ENCODE results near the gene ACTRT2.

The ACTRT2 gene

GRCh38 chr1:3003039-3003940, 18.0 kb upstream of the ACTRT2 start:
- Histone ChIP-seq H3K4me1 (ENCODE audit: control insufficient read depth, insufficient read depth, low read length, poor library complexity, severe bottlenecking) (no peaks in the 10 kb centered on the region), H3K27ac (ENCODE audit: insufficient read depth, low read length, poor library complexity, severe bottlenecking) (no peak overlapping the region), H3K27me3 (replicated peaks; ENCODE audit: control insufficient read depth, insufficient read depth, low read length, poor library complexity, severe bottlenecking) (no peaks in the 10 kb centered on the region), H3K36me3 (ENCODE audit: control insufficient read depth, insufficient read depth, low read length) (no peaks in the 10 kb centered on the region), H3K4me3 (ENCODE audit: insufficient read depth, low read depth, low read length, poor library complexity, severe bottlenecking) (no peak overlapping the region), H3K9me3 (ENCODE audit: control insufficient read depth, low read length) (no peaks in the 10 kb centered on the region)
- DNase-seq = no peak

- Histone ChIP-seq H3K9me3 (ENCODE audit: control insufficient read depth, low read length) (no peaks in the 10 kb centered on the region), H3K27me3 (replicated peaks; ENCODE audit: control insufficient read depth, insufficient read depth, low read length, poor library complexity, severe bottlenecking) (no peaks in the 10 kb centered on the region), H3K27ac (ENCODE audit: insufficient read depth, low read length, poor library complexity, severe bottlenecking) (no peak overlapping the region), H3K36me3 (ENCODE audit: control insufficient read depth, insufficient read depth, low read length) (no peaks in the 10 kb centered on the region), H3K4me3 (ENCODE audit: insufficient read depth, low read depth, low read length, poor library complexity, severe bottlenecking) (no peak overlapping the region), H3K4me1 (ENCODE audit: control insufficient read depth, insufficient read depth, low read length, poor library complexity, severe bottlenecking) (no peaks in the 10 kb centered on the region)
- no peak for DNase-seq
Measured at GRCh38 chr1:3003941-3004270, 17.4 kb upstream of the ACTRT2 start.

- Histone ChIP-seq H3K4me3 (ENCODE audit: insufficient read depth, low read depth, low read length, poor library complexity, severe bottlenecking) (no peak overlapping the region), H3K36me3 (ENCODE audit: control insufficient read depth, insufficient read depth, low read length) (no peaks in the 10 kb centered on the region), H3K4me1 (ENCODE audit: control insufficient read depth, insufficient read depth, low read length, poor library complexity, severe bottlenecking) (no peaks in the 10 kb centered on the region), H3K9me3 (ENCODE audit: control insufficient read depth, low read length) (no peaks in the 10 kb centered on the region), H3K27me3 (replicated peaks; ENCODE audit: control insufficient read depth, insufficient read depth, low read length, poor library complexity, severe bottlenecking) (no peaks in the 10 kb centered on the region), H3K27ac (ENCODE audit: insufficient read depth, low read length, poor library complexity, severe bottlenecking) (no peak overlapping the region)
- no peak for DNase-seq
Measured at GRCh38 chr1:3004285-3005205, 16.7 kb upstream of the ACTRT2 start.

GRCh38 chr1:3005771-3006170, 15.5 kb upstream of the ACTRT2 start:
- Histone ChIP-seq H3K4me3 (ENCODE audit: insufficient read depth, low read depth, low read length, poor library complexity, severe bottlenecking) (no peak overlapping the region), H3K27ac (ENCODE audit: insufficient read depth, low read length, poor library complexity, severe bottlenecking) (no peak overlapping the region), H3K4me1 (ENCODE audit: control insufficient read depth, insufficient read depth, low read length, poor library complexity, severe bottlenecking) (no peaks in the 10 kb centered on the region), H3K27me3 (replicated peaks; ENCODE audit: control insufficient read depth, insufficient read depth, low read length, poor library complexity, severe bottlenecking) (no peaks in the 10 kb centered on the region), H3K9me3 (ENCODE audit: control insufficient read depth, low read length) (no peaks in the 10 kb centered on the region), H3K36me3 (ENCODE audit: control insufficient read depth, insufficient read depth, low read length) (no peaks in the 10 kb centered on the region)
- no peak for DNase-seq

- peaks cover under 1% of the 10 kb centered on the region for H3K4me1 ChIP-seq (ENCODE audit: control insufficient read depth, insufficient read depth, low read length, poor library complexity, severe bottlenecking)
- no peak overlapping the region for H3K4me3 ChIP-seq (ENCODE audit: insufficient read depth, low read depth, low read length, poor library complexity, severe bottlenecking)
- H3K9me3 ChIP-seq (ENCODE audit: control insufficient read depth, low read length) = no peaks in the 10 kb centered on the region
- H3K36me3 ChIP-seq (ENCODE audit: control insufficient read depth, insufficient read depth, low read length) = no peaks in the 10 kb centered on the region
- H3K27ac ChIP-seq (ENCODE audit: insufficient read depth, low read length, poor library complexity, severe bottlenecking) = no peak overlapping the region
- no peak for DNase-seq
- no peaks in the 10 kb centered on the region for H3K27me3 ChIP-seq (replicated peaks; ENCODE audit: control insufficient read depth, insufficient read depth, low read length, poor library complexity, severe bottlenecking)
Measured at GRCh38 chr1:3007298-3008147, 13.7 kb upstream of the ACTRT2 start.

GRCh38 chr1:3009021-3009420, 12.2 kb upstream of the ACTRT2 start:
- Histone ChIP-seq H3K4me1 (ENCODE audit: control insufficient read depth, insufficient read depth, low read length, poor library complexity, severe bottlenecking) (peaks cover 2% of the 10 kb centered on the region), H3K36me3 (ENCODE audit: control insufficient read depth, insufficient read depth, low read length) (no peaks in the 10 kb centered on the region), H3K27ac (ENCODE audit: insufficient read depth, low read length, poor library complexity, severe bottlenecking) (no peak overlapping the region), H3K27me3 (replicated peaks; ENCODE audit: control insufficient read depth, insufficient read depth, low read length, poor library complexity, severe bottlenecking) (no peaks in the 10 kb centered on the region), H3K9me3 (ENCODE audit: control insufficient read depth, low read length) (no peaks in the 10 kb centered on the region), H3K4me3 (ENCODE audit: insufficient read depth, low read depth, low read length, poor library complexity, severe bottlenecking) (no peak overlapping the region)
- no peak for DNase-seq

- no peaks in the 10 kb centered on the region for H3K9me3 ChIP-seq (ENCODE audit: control insufficient read depth, low read length)
- H3K36me3 ChIP-seq (ENCODE audit: control insufficient read depth, insufficient read depth, low read length) = no peaks in the 10 kb centered on the region
- no peak for DNase-seq
- H3K27ac ChIP-seq (ENCODE audit: insufficient read depth, low read length, poor library complexity, severe bottlenecking) = no peak overlapping the region
- no peaks in the 10 kb centered on the region for H3K27me3 ChIP-seq (replicated peaks; ENCODE audit: control insufficient read depth, insufficient read depth, low read length, poor library complexity, severe bottlenecking)
- H3K4me3 ChIP-seq (ENCODE audit: insufficient read depth, low read depth, low read length, poor library complexity, severe bottlenecking) = no peak overlapping the region
- H3K4me1 ChIP-seq (ENCODE audit: control insufficient read depth, insufficient read depth, low read length, poor library complexity, severe bottlenecking) = peaks cover 2% of the 10 kb centered on the region
Measured at GRCh38 chr1:3009556-3009955, 11.7 kb upstream of the ACTRT2 start.

- Histone ChIP-seq H3K36me3 (ENCODE audit: control insufficient read depth, insufficient read depth, low read length) (no peaks in the 10 kb centered on the region), H3K9me3 (ENCODE audit: control insufficient read depth, low read length) (no peaks in the 10 kb centered on the region), H3K27ac (ENCODE audit: insufficient read depth, low read length, poor library complexity, severe bottlenecking) (no peak overlapping the region), H3K4me3 (ENCODE audit: insufficient read depth, low read depth, low read length, poor library complexity, severe bottlenecking) (no peak overlapping the region), H3K4me1 (ENCODE audit: control insufficient read depth, insufficient read depth, low read length, poor library complexity, severe bottlenecking) (peaks cover 2% of the 10 kb centered on the region), H3K27me3 (replicated peaks; ENCODE audit: control insufficient read depth, insufficient read depth, low read length, poor library complexity, severe bottlenecking) (no peaks in the 10 kb centered on the region)
- DNase-seq = no peak
Measured at GRCh38 chr1:3011127-3011526, 10.1 kb upstream of the ACTRT2 start.

GRCh38 chr1:3011631-3012455, 9.4 kb upstream of the ACTRT2 start:
- Histone ChIP-seq H3K27me3 (replicated peaks; ENCODE audit: control insufficient read depth, insufficient read depth, low read length, poor library complexity, severe bottlenecking) (no peaks in the 10 kb centered on the region), H3K9me3 (ENCODE audit: control insufficient read depth, low read length) (no peaks in the 10 kb centered on the region), H3K36me3 (ENCODE audit: control insufficient read depth, insufficient read depth, low read length) (no peaks in the 10 kb centered on the region), H3K4me1 (ENCODE audit: control insufficient read depth, insufficient read depth, low read length, poor library complexity, severe bottlenecking) (peaks cover 2% of the 10 kb centered on the region), H3K27ac (ENCODE audit: insufficient read depth, low read length, poor library complexity, severe bottlenecking) (no peak overlapping the region), H3K4me3 (ENCODE audit: insufficient read depth, low read depth, low read length, poor library complexity, severe bottlenecking) (no peak overlapping the region)
- no peak for DNase-seq
